HL-60 (cell line): ENCODE measurements around the gene L3MBTL4.

Experiments
- CTCF ChIP-seq: IDR thresholded peaks from one replicate; pipeline ENCODE4 v1.5.1; 2011; ENCODE audit warnings: low read length, control low read depth, inconsistent platforms; ENCODE audit not compliant: insufficient read depth
- GABPA ChIP-seq: IDR thresholded peaks from 2 replicates; pipeline ENCODE4 v1.6.1; 2012; ENCODE audit warnings: low read depth
- REST ChIP-seq: IDR thresholded peaks from 2 replicates; pipeline ENCODE4 v1.6.1; 2012; ENCODE audit warnings: low read depth; ENCODE audit not compliant: insufficient replicate concordance
- SPI1 ChIP-seq: IDR thresholded peaks from 2 replicates; pipeline ENCODE4 v1.6.1; 2012; ENCODE audit warnings: low read depth, mild to moderate bottlenecking, borderline replicate concordance

GRCh38 chr18:6441200-6441599 lies 26.5 kb upstream of the L3MBTL4 start:
- TF ChIP-seq REST (no peak), CTCF (no peak), GABPA (no peak), SPI1 (no peak)
